Neuronal stem cell (in vitro differentiated cells): ENCODE results near the gene CORO1C.

Source experiments
- DNase-seq: peaks from one replicate; pipeline ENCODE4 v3.0.0-alpha.2; 2013; ENCODE audit warnings: low spot score
- H2AFZ ChIP-seq: one replicate; pipeline ENCODE4 v1.6.1; 2013; ENCODE audit warnings: mild to moderate bottlenecking, low read length, inconsistent platforms
- H2AK5ac ChIP-seq: 2 replicates; pipeline ENCODE4 v1.6.1; 2013; ENCODE audit warnings: low read depth, mild to moderate bottlenecking, inconsistent platforms, low read length, moderate library complexity, mixed read lengths
- H2BK120ac ChIP-seq: 2 replicates; pipeline ENCODE4 v1.6.1; 2013; ENCODE audit warnings: low read depth, mild to moderate bottlenecking, inconsistent platforms, low read length, moderate library complexity, mixed read lengths
- H2BK12ac ChIP-seq: one replicate; pipeline ENCODE4 v1.6.1; 2013; ENCODE audit warnings: low read length, inconsistent platforms
- H2BK15ac ChIP-seq: 2 replicates; pipeline ENCODE4 v1.6.1; 2013; ENCODE audit warnings: mild to moderate bottlenecking, low read length, inconsistent platforms, mixed read lengths
- H2BK5ac ChIP-seq: one replicate; pipeline ENCODE4 v1.6.1; 2013; ENCODE audit warnings: inconsistent platforms, mild to moderate bottlenecking, low read length, moderate library complexity
- H3K14ac ChIP-seq: one replicate; pipeline ENCODE4 v1.6.1; 2013; ENCODE audit warnings: low read length, inconsistent platforms
- H3K18ac ChIP-seq: 2 replicates; pipeline ENCODE4 v1.6.1; 2013; ENCODE audit warnings: low read length, inconsistent platforms
- H3K23ac ChIP-seq: 2 replicates; pipeline ENCODE4 v1.6.1; 2013; ENCODE audit warnings: low read depth, mild to moderate bottlenecking, mixed read lengths, low read length, inconsistent platforms; ENCODE audit not compliant: poor library complexity
- H3K27ac ChIP-seq: replicated peaks from 3 replicates; pipeline ENCODE4 v1.5.1; 2013; ENCODE audit warnings: low read length, inconsistent platforms
- H3K27me3 ChIP-seq, 3 experiments: 2 replicates each; pipeline ENCODE4 v1.6.1; 2013; ENCODE audit warnings: low read length in 3 of 3, mild to moderate bottlenecking in 2 of 3, inconsistent platforms in 1 of 3, low read depth in 1 of 3, mixed read lengths in 1 of 3, moderate library complexity in 1 of 3; ENCODE audit not compliant: control insufficient read depth in 3 of 3, insufficient read depth in 3 of 3
- H3K36me3 ChIP-seq, 2 donors: replicated peaks in 1 of 2; 2 replicates each; pipeline ENCODE4 v1.6.1; 2013; ENCODE audit warnings: low read length in 2 of 2; ENCODE audit not compliant: control insufficient read depth in 2 of 2, insufficient read depth in 2 of 2
- H3K4ac ChIP-seq: 2 replicates; pipeline ENCODE4 v1.6.1; 2013; ENCODE audit warnings: inconsistent platforms, mild to moderate bottlenecking, low read length, moderate library complexity
- H3K4me1 ChIP-seq, 2 donors: 1 replicate in 1 of 2; 2 replicates in 1 of 2; pipeline ENCODE4 v1.6.1; 2013; ENCODE audit warnings: low read length in 2 of 2, low read depth in 1 of 2; ENCODE audit not compliant: control insufficient read depth in 2 of 2, insufficient read depth in 1 of 2
- H3K4me2 ChIP-seq: one replicate; pipeline ENCODE4 v1.6.1; 2013; ENCODE audit warnings: mild to moderate bottlenecking, low read length, inconsistent platforms; ENCODE audit not compliant: insufficient read depth, poor library complexity, severe bottlenecking
- H3K4me3 ChIP-seq, 2 donors: 2 replicates each; pipeline ENCODE4 v1.5.1; 2013; ENCODE audit warnings: low read length in 2 of 2, mild to moderate bottlenecking in 2 of 2, inconsistent platforms in 1 of 2, moderate library complexity in 1 of 2
- H3K79me1 ChIP-seq: one replicate; pipeline ENCODE4 v1.6.1; 2013; ENCODE audit warnings: low read depth, mild to moderate bottlenecking, inconsistent platforms, low read length, moderate library complexity
- H3K9ac ChIP-seq: one replicate; pipeline ENCODE4 v1.6.1; 2013; ENCODE audit warnings: mild to moderate bottlenecking, low read depth, low read length, inconsistent platforms; ENCODE audit not compliant: poor library complexity
- H3K9me3 ChIP-seq, 2 donors: replicated peaks in 1 of 2; 2 replicates each; pipeline versions ENCODE3 to v1.6.1; 2013; ENCODE audit warnings: low read length in 2 of 2, mild to moderate bottlenecking in 2 of 2, inconsistent platforms in 1 of 2, low read depth in 1 of 2, mixed read lengths in 1 of 2, moderate library complexity in 1 of 2; ENCODE audit not compliant: control insufficient read depth in 2 of 2, insufficient read depth in 1 of 2
- H4K8ac ChIP-seq: one replicate; pipeline ENCODE4 v1.6.1; 2013; ENCODE audit warnings: low read depth, mild to moderate bottlenecking, inconsistent platforms, low read length, moderate library complexity
- H4K91ac ChIP-seq: one replicate; pipeline ENCODE4 v1.6.1; 2013; ENCODE audit warnings: low read length, low read depth, mild to moderate bottlenecking, inconsistent platforms; ENCODE audit not compliant: poor library complexity
- WGBS, 2 donors: extraction: QIAGEN DNeasy Blood & Tissue Kit; methylation state at CpG; one replicate each; pipeline ENCODE4 v1.1.7; 2013; ENCODE audit warnings: missing lambda C conversion rate in 2 of 2, mixed read lengths in 1 of 2; ENCODE audit not compliant: insufficient read length in 2 of 2, insufficient replicate concordance in 1 of 2; ENCODE audit errors: extremely low coverage in 2 of 2; 5-methylcytosine and 5-hydroxymethylcytosine counted together

Gene CORO1C

DNA sequence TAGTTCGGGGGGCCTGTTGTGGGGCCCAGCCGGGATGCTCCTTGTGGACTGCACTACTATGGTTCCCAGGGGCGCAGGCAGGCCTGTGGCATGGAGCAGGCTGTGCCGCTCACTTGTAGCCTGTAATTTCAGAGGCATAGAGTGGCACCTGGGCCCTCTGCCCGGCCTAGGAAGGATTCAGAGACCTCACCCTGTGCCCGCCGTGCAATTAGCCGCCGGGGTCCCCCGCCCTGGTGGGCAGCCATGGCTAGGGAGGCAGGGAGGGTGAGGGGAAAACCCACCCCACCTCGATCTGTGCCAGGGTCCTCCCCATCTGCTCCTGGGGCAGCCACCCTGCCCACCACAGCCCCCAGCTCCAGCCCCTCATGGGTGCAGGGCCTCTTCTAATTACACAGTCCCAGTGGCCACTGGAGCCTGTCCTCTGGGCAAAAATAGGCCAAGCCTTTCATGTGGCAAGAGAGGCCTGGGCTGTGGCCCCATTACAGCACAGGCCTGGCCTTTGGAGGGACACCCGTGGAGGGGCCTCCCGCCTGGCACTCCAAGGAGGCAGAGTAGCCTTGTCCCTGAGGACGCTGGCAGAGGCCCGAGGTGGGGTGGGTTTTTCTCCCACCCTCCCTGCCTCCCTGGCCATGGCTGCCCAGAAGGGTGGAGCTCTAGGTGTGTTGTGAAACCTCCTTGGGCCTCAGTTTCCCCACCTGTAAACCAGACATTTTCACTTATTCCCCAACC is 128.2 kb downstream of the CORO1C start:
- Histone ChIP-seq H3K4me3 (no peak overlapping the region), H2BK12ac (peak overlapping the region; percentile 46)
- WGBS, 2 donors: no CpG with 5 or more reads among the region's 15 CpGs

DNA sequence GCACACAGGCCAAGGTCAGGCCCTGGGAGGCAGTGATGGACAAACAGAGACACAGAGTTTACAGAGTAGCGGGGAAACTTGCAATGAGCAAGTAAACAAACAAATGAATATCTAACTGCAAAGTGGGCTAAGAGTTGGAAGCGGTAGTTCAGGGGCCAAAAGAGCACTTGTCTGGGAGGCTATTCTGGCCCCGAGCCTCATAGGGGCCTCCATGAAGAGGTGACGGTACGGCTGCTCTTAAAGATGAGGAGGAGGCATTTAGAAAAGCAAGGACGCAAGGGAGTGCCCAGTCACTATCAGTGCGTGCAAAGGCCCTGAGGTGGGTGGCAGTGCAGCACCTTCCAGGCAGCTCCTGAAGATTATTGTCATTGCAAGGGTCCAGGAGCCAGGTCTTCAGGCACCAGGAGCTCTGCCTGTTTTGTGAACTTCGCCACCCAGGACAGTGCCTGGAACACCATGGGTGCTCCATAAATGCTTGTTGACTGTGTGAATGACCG is 129.1 kb downstream of the CORO1C start:
- H3K9me3 ChIP-seq: peaks cover 0 to 4% of the 10 kb centered on the region in 2 donors
- H3K18ac ChIP-seq: no peak overlapping the region
- peaks cover 0 to 3% (median 0%) of the 10 kb centered on the region in 3 experiments for H3K27me3 ChIP-seq
- no peak overlapping the region for H3K23ac ChIP-seq
- H3K4me3 ChIP-seq: no peak overlapping the region
- H3K14ac ChIP-seq: no peak overlapping the region
- no peak for DNase-seq
- no peak overlapping the region for H4K91ac ChIP-seq
- H3K4ac ChIP-seq: no peak overlapping the region
- no peak overlapping the region for H2BK120ac ChIP-seq
- H3K36me3 ChIP-seq: no peaks in the 10 kb centered on the region
- H4K8ac ChIP-seq: no peak overlapping the region
- no peak overlapping the region for H2BK12ac ChIP-seq
- no peak overlapping the region for H2BK15ac ChIP-seq
- H3K79me1 ChIP-seq: no peaks in the 10 kb centered on the region
- no peak overlapping the region for H3K4me2 ChIP-seq
- H3K27ac ChIP-seq: no peak overlapping the region
- WGBS, 2 donors: no CpG with 5 or more reads among the region's 9 CpGs
- no peak overlapping the region for H3K9ac ChIP-seq
- H3K4me1 ChIP-seq: peaks cover 12 to 14% of the 10 kb centered on the region in 2 donors
- H2AFZ ChIP-seq: no peak overlapping the region
- peak overlapping the region; percentile 30 for H2AK5ac ChIP-seq
- H2BK5ac ChIP-seq: no peak overlapping the region

More for the DNA sequence above, 128.2 kb downstream of the CORO1C start:
- H3K23ac ChIP-seq: peak overlapping the region; percentile 3
- H4K8ac ChIP-seq: no peak overlapping the region
- H2AK5ac ChIP-seq: peak overlapping the region; percentile 79
- H3K14ac ChIP-seq: no peak overlapping the region
- peaks cover 6 to 8% of the 10 kb centered on the region in 2 donors for H3K4me1 ChIP-seq
- peaks cover 0 to 3% (median 0%) of the 10 kb centered on the region in 3 experiments for H3K27me3 ChIP-seq
- H4K91ac ChIP-seq: no peak overlapping the region
- H2BK15ac ChIP-seq: peak overlapping the region; percentile 27
- H3K18ac ChIP-seq: peak overlapping the region; percentile 55
- no peak overlapping the region for H2BK120ac ChIP-seq
- H3K9ac ChIP-seq: no peak overlapping the region
- H2BK5ac ChIP-seq: peak overlapping the region; percentile 12
- no peak overlapping the region for H3K27ac ChIP-seq
- H3K9me3 ChIP-seq: peaks cover 0 to 4% of the 10 kb centered on the region in 2 donors
- H3K4ac ChIP-seq: no peak overlapping the region
- no peaks in the 10 kb centered on the region for H3K36me3 ChIP-seq
- H3K4me2 ChIP-seq: no peak overlapping the region
- no peaks in the 10 kb centered on the region for H3K79me1 ChIP-seq
- H2AFZ ChIP-seq: no peak overlapping the region
- DNase-seq: no peak

DNA sequence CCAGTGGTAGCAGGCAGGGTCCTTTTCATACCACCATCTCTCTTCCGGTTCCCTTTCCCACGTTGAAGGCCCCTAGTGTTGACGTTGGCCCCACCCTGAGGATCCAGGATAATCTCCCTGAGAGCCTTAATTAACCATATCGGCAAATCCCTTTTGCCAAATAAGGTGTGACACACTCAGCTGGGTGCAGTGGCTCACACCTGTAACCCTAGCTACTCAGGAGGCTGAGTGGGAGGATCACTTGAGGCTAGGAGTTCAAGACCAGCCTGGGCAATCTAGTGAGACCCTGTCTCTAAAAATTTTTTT is 130.7 kb downstream of the CORO1C start:
- Histone ChIP-seq H3K9ac (no peak overlapping the region), H3K23ac (no peak overlapping the region), H3K79me1 (no peaks in the 10 kb centered on the region), H3K4me1 (peaks cover 14 to 16% of the 10 kb centered on the region in 2 donors), H2AK5ac (peak overlapping the region; percentile 11), H3K27ac (no peak overlapping the region), H3K9me3 (peaks cover 0 to 2% of the 10 kb centered on the region in 2 donors), H2BK12ac (no peak overlapping the region), H2AFZ (no peak overlapping the region), H3K27me3 (peaks cover 0 to 3% (median 0%) of the 10 kb centered on the region in 3 experiments), H4K8ac (no peak overlapping the region), H2BK120ac (no peak overlapping the region), H3K36me3 (no peaks in the 10 kb centered on the region), H3K18ac (peak overlapping the region; percentile 6), H3K4me3 (no peak overlapping the region), H3K4ac (no peak overlapping the region), H3K14ac (no peak overlapping the region), H2BK5ac (no peak overlapping the region), H4K91ac (no peak overlapping the region), H2BK15ac (no peak overlapping the region), H3K4me2 (no peak overlapping the region)
- DNase-seq: no peak
- no CpG with 5 or more reads among the region's 4 CpGs for WGBS, 2 donors

DNA sequence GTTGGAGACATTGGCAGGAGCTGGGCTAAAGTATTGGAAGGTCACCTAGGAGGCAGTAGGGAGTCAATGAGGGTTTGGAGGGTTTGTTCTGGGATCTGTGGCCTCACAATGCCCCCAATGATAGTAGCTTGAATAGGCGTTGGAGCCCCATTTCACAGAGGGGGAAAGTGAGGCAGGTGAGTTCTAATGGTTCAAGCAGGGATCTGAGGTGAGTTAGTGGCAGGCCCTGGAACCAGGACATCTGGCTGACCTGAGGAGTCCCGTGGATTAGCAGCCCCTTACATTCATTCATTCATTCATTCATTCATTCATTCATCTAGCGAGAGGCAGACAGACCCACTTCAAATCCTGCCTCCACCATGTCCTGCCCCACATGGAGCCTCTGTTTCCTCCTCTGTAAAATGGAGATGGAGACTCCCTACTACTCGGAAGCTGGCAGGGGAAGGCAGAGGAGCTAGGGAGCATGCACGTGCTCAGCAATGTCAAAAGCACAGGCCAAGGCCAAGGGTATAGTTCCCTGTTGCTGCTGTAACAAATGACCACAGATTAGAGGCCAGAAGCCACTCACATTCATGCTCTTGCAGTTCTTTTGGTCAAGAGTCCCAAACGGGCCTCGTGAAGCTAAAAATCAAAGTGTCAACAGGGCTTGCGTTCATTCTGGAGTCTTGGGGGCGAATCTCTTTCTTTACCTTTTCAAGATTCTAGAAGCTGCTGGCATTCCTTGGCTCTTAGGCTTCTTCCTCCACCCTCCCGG is 131.2 kb downstream of the CORO1C start:
- no CpG with 5 or more reads among the region's 10 CpGs for WGBS, 2 donors
- peaks cover 0 to 2% of the 10 kb centered on the region in 2 donors for H3K9me3 ChIP-seq
- no peak overlapping the region for H4K8ac ChIP-seq
- H3K4me1 ChIP-seq: peaks cover 16% of the 10 kb centered on the region in 2 donors
- no peak overlapping the region for H4K91ac ChIP-seq
- peak overlapping the region; percentile 40 for H2AK5ac ChIP-seq
- no peak overlapping the region for H3K27ac ChIP-seq
- peaks cover 0 to 3% (median 0%) of the 10 kb centered on the region in 3 experiments for H3K27me3 ChIP-seq
- no peak overlapping the region for H3K4me3 ChIP-seq
- H3K4ac ChIP-seq: no peak overlapping the region
- no peak overlapping the region for H2BK12ac ChIP-seq
- no peak for DNase-seq
- H2BK15ac ChIP-seq: no peak overlapping the region
- H2BK5ac ChIP-seq: no peak overlapping the region
- H3K36me3 ChIP-seq: no peaks in the 10 kb centered on the region
- no peak overlapping the region for H3K23ac ChIP-seq
- H2AFZ ChIP-seq: no peak overlapping the region
- no peak overlapping the region for H3K14ac ChIP-seq
- no peak overlapping the region for H3K9ac ChIP-seq
- H2BK120ac ChIP-seq: no peak overlapping the region
- no peak overlapping the region for H3K18ac ChIP-seq
- no peaks in the 10 kb centered on the region for H3K79me1 ChIP-seq
- no peak overlapping the region for H3K4me2 ChIP-seq
